8988T (cell line): ENCODE measurements around the gene PDAP1.
"Not testable (repeated sequence)": the region's sequence is repeated elsewhere in the genome, so short reads cannot be mapped to it uniquely, and the experiment has no call there.

Experiments used
- DNase-seq: peaks from one replicate; pipeline ENCODE4 v3.0.0; 2011

PDAP1 gene, protein sequence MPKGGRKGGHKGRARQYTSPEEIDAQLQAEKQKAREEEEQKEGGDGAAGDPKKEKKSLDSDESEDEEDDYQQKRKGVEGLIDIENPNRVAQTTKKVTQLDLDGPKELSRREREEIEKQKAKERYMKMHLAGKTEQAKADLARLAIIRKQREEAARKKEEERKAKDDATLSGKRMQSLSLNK

DNA sequence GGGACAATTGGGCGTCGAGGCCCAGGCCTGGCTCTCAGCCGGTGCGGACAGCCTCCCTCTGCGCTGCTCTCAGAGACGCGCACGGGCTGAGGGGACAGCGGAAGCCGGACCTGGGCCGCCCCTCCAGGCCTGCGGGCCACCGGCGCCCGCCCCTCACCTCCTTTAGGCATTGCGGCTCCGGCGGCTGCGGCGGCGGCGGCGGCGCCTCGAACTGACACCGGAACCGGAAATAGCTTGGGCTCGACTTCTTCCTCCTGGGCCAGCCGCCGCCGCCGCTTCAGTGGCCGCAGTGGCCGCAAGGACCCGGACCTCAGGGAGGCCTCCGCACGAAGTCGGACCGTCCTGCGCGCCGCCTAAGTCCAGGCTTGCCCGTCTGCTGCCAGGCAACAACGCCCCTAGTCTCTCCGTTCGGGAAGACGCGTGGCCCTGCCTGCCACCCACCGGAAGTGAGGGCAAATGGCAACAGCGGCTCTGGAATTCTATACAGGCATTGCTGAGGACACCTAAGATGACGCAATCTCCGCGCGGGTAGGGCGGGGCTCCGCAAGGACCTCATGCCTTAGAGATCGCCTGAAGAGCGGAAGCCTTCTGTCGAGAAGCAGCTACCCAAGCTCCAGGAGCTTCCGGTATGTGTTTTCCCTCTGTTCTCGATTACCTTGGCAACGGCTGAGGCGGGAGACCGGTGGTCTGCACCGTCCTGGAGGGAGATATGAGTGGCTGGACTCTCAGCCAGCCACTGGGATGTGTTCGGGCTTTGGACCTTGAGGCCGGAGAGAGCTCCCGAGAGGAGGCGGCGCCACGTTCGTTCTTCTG lies at the start of gene PDAP1, which contains the start of gene BUD31:
Gene PDAP1, minus strand, starts transcription at position 219 of the 813 bp plus-strand sequence. Its CDS starts 49 bp downstream, at position 170.
Gene BUD31, plus strand, starts transcription at position 591 of the 813 bp plus-strand sequence. CDS start 2,124 bp downstream, outside the sequence.
- peak; percentile 76 for DNase-seq

DNA sequence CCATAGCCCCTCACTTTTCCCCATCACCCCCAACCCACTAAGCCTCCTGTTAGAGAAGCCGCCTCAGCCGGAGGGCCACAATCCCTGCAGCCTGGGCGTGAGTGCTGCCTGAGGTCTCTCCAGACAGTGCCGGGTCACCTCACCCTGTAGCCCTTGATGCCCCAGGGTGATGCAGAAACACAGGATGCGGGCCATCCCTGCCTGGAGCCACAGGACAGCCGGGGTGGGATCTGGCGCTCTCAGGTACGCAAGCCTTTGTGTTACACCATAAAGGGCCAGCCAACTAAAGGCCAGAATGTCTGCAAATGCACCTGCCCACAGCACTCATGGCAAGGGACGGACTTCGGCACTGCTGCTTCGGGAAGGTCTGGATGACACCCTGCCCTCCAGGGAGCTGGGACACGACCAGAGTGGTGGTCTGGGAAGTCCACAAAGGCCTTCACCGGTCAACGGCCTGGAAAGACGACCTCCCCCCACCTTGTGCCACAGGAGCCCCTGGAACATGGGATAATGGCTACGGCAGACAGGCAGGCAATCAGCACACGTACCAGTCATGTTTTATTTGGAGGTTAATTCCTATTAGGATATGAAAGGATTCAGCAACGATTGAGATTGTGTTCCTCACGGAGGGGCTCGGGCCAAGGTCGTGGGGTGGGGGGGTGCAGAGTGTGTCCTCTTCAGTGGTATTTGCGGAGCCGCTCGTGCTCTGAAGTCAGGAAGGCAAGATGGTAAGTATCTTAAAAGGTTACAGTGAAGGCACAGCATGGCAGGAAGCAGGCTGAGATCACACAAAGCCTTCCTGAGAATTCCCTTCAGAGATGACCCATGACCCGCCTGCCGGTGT lies 49.5 kb upstream of the PDAP1 start:
- DNase-seq = no peak

DNA sequence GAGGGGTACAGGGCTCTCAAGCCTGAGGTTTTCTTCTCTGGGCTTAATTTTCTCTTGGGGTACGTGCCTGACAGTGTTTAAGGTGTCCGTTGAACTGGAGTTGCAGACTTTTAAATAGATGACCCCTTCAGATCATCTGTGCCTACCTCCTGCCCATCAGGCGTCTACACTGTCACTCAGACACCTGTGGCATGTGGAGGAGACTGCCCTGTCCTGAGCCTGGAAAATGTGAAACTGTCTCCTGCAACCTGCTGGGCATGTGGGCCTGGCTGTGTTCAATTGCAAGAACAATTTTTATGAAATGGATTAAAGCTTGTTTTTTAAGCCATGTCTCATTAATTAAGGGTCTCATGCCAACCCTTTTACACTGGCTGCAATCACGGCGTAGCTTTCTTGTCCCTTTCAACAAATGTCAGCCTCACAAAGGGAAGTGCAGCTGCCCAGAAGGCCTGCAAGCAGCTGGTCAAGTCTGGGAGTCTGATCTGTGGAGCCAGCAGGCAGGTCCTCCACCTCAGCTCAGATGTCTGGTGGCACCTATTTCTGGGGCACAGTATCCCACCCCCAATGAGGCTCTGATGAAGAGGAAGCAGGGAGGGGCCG lies 48.8 kb upstream of the PDAP1 start:
- DNase-seq = no peak

DNA sequence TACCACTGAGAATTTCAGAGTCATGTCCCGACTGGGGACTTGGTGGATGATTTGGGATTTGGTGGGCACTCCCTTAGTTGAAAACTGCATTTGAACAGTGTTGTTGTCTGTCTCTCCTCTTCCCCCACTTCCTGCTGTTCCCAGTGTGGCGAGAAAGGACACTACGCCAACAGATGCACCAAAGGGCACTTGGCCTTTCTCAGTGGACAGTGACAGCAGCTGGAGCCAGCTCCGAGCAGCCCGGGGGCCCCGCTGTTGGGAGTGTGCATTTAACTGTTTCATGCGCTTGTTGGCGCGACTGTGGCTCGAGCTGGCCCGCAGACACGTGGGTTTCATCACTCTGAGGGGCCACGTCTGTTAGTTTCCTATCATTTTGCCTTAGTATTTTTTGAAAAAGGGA lies 47.9 kb upstream of the PDAP1 start:
- DNase-seq = no peak

DNA sequence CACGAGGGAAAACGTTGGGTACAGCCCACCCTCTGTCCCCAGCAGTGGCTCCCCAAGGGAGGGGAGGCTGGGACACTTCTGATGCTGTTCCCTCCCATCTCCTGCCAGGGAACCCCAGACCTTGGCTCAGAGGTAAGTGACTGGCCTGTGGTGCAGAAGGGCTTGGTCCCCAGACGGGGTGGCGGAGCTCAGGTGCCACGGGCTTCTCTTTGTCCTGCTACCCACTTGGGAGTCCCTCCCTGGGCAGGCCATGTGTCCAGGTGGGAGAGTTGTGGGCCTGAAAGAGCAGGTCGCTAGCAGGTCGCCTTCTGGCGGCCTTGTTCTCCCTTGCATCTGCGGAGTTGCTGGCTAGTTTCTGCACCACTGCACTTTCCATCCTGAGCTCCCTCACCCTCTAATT lies 47.5 kb upstream of the PDAP1 start:
- DNase-seq = no peak

DNA sequence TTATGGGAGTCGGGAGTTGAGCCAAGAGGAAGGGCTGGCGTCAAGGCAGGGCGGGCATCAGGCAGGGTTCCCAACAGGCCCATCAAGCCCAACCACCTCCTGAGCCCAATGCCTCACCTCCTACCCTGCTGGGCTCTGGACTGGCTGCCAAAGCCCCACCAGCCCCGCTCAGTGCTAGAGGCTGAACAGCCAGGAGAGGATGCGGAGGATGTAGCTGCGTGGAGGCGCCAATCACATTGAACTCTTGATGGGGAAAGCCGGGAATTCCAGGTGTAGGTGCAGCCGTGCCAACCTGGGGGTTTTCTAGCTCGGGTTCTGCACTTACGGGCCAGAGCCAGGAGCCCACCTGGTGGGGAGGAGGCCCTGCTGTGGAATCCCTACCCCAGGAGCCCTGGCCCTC lies 44.7 kb upstream of the PDAP1 start:
- no peak for DNase-seq

DNA sequence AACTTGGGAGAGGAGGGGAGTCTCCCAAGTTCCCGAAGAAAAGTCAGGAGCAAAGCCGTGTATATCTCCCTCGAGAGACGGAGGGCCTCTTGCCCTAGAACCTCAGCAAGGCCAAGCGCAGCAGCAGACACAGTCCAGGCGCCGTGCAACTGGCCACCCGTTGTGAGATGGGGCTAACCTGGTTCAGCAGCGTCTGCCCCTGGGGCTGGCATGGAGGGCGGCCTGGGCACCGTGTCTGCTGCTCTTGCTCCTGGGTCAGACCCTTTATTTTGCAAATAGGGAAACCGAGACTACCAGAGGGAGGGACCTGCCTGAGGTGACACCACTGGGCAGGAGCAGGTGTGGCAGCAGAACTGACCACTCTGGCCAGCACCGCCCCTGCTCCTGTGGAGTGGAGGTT lies 44.1 kb upstream of the PDAP1 start:
- no peak for DNase-seq

DNA sequence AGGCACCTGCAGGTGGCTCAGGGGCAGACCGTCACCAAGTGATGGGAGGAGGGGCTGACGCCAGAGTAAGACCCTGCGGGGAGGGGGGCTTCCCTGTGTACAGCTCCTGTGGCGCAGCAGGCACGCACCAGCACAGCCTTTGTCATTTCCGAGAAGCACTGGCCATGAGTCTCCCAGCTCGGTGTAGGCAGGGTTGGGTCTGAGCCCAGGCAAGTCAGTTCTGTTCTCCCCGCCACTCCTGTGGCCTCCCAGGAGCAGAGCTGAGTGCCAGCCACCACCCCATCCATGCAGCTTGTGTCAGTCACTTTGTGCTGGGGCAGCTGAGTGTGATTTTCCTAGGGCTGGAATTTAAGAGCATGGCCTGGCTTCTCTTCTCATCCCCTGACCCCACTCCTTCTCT lies 43.5 kb upstream of the PDAP1 start:
- no peak for DNase-seq

DNA sequence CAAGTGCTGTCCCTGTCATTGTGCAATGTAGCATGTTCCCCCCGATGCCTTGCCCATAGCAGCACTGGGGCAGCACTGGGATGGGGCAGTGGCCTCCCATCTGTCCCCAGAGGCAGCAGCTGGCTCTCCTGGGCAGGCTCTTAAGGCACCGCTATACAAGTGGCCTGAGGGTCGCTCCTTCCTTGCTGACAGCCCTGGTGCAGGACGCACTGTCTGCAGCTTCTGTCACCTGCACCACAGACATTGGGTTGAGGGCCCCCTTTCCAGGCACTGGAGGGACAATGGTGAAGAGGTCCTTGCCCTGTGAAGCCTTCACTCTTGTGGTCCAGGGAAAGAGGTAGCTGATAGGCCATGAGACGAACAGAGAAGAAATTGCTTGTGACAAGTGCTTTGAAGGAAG lies 40.9 kb upstream of the PDAP1 start:
- no peak for DNase-seq

DNA sequence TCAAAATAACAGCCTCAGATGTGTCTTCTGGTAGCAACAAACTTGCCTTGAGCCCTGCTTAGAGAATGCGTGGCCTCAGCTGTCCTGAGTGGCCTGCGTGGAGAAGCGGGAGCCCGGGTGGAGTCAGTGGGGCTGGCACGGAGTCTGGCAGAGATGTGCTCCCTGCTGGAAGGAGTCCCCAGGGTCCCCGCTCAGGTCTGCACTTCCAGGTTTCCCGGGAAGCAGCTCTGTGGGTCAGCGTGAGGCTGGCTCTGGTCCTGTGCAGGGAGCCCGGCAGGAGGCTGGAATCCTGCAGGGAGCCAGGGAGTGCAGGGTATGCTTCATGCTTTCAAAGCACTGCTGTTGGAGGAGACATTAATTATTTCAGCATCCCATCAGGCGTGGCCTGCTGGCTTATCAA lies 40.5 kb upstream of the PDAP1 start:
- DNase-seq = no peak

DNA sequence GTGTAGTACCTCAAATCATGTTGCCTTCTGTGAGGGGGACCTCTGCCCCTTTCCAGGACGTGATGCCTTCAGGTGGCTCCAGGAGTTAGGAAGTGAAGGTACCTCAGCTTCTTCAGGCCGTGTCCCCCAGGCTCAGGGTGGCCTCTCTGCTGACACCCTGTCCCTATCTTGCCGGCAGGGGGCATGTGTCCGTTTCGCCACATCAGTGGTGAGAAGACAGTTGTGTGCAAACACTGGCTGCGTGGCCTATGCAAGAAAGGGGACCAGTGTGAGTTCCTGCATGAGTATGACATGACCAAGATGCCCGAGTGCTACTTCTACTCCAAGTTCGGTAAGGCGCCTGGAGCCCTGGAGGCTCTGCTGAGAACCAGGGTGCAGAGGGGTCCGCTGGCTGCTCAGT lies 39.5 kb upstream of the PDAP1 start:
- peak; percentile 61 for DNase-seq

DNA sequence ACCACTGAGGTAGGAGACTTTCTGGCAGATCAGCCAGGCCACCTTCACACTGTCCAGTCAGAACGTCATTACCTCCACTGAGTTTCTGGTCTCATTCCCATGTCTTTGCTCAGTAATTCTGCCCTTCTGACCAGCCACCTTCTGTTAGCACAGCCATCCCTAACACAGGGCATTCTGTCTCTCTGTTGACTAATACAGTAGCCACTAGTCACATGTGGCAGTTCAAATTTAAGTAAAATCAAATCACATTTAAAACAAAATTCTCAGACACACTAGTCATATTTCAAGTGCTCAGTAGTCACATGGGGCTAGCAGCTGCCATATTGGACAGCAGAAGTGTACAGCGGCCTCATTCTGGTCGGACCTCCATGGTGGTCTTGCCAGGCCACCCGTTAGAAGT lies 37.7 kb upstream of the PDAP1 start:
- DNase-seq = no peak

DNA sequence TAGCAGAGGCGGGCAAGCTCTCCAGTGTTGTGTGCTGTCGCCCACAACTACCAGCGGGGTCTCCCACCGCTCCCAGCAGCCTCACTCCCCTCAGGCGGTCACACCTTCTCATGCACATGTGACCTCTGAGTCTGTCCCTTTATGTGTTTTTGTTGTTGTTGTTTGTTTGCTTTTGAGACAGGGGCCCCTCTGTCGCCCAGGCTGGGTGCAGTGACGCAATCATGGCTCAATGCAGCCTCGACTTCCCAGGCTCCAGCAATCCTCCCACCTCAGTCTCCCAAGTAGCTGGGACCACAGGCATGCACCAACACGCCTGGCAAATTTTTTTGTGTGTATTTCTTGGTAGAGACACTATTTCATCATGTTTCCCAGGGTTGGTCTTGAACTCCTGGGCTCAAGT lies 31.8 kb upstream of the PDAP1 start:
- no peak for DNase-seq

DNA sequence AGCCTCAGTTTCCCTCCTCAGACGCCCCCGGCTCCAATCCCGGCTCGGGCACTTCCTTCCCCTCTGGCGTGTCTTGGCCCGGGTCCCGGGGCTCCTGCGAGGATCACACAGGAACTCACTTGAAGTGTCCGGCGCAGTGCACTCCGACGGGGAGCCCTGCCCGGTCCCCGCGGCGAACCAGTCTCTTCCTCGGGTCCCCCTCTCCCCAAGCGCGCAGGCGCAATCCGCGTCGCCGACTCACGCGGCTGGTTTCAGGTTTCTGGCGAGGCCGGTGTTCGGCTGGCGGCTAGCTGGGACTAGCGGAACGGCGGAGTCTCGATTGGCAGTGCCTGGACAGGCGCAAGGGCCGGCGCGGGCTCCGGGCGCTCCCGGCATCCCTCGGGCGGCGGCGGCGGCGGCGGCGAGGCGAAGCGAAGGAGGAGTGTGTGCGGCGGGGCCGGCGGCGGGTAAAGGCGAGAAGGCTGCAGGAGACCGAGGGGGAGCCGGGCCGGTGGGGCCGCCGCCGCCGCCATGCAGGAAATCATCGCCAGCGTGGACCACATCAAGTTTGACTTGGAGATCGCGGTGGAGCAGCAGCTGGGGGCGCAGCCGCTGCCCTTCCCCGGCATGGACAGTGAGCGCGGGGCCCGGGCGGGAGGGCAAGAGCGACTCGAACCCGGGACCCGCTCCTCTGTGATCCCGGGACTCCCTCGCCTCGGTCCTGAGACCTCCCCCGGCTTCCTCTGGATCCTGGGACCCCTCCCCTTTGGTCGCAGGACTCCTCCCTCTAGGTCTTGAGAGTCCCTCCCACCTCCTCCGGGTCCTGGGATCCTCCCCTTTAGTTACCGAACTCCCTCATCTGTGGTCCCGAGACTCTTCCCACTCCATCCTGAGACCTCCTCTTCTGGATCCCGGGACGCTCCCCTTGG lies 30.4 kb upstream of the PDAP1 start, which contains the start of the genes CPSF4 and PTCD1:
Gene CPSF4, plus strand, starts transcription at position 371 of the 908 bp plus-strand sequence. Its CDS starts 140 bp downstream, at position 511.
Gene PTCD1, minus strand, starts transcription at position 226 of the 908 bp plus-strand sequence. CDS start 3,556 bp downstream, outside the sequence.
- DNase-seq = peak; percentile 94

DNA sequence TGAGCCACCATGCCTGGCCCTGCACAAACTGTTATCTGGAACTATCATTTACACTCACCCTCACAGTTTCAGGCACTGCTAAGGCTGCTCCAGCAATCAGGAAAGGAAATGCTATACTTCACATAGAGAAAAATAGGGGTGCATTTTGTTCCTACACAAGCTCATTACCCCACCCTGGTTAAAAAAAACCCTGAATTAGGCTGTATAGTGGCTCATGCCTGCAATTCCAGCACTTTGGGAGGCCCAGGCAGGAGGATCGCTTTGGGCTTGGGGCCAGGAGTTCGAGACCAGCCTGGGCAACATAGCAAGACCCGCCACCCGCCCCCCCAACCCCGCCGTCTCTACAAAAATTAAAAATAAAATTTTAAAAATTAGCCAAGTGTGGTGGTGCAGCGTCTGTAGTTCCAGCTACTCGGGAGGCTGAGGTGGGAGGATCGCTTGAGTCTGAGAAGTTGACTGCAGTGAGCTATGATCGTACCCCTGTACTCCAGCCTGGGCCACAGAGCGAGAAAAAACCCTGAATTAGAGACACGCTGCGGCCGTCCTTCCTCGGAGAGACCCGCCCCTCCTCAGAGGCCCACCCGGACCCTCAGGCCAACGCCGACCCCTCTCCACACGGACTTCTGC lies 29.7 kb upstream of the PDAP1 start:
- DNase-seq = no peak

DNA sequence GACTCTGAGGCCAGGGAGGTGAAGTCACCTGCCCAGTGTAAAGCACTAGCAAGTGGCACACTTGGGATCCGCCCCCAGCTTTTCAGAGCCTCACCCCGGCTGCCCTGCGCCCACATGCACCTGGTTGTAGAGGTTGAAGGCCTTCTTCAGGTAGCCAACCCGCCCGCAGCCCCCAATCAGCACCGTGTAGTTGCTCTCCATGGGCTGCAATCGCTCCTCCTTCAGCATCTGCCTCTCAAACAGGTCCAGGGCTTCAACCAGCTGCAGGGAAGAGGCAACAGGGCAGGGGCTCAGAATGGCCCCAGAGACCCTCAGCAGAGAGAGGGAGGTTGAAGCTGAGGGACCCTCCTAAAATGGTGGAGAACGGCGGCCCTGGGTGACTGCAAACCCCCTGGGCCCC lies 24.8 kb upstream of the PDAP1 start:
- no peak for DNase-seq

DNA sequence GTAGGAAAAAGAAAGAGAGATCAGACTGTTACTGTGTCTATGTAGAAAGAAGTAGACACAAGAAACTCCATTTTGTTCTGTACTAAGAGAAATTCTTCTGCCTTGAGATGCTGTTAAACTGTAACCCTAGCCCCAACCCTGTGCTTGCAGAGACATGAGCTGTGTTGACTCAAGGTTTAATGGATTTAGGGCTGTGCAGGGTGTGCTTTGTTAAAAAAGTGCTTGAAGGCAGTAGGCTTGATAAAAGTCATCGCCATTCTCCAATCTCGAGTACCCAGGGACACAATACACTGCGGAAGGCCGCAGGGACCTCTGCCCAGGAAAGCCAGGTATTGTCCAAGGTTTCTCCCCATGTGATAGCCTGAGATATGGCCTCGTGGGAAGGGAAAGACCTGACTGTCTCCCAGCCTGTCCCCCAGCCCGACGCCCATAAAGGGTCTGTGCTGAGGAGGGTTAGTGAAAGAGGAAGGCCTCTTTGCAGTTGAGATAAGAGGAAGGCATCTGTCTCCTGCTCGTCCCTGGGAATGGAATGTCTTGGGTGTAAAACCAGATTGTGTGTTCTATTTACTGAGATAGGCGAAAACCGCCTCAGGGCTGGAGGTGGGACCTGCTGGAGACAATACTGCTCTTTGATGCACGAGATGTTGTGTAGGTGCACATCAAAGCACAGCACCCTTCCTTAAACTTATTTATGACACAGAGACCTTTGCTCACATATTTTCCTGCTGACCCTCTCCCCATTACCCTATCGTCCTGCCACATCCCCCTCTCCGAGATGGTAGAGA lies 23.6 kb upstream of the PDAP1 start:
- DNase-seq = not testable (repeated sequence)

DNA sequence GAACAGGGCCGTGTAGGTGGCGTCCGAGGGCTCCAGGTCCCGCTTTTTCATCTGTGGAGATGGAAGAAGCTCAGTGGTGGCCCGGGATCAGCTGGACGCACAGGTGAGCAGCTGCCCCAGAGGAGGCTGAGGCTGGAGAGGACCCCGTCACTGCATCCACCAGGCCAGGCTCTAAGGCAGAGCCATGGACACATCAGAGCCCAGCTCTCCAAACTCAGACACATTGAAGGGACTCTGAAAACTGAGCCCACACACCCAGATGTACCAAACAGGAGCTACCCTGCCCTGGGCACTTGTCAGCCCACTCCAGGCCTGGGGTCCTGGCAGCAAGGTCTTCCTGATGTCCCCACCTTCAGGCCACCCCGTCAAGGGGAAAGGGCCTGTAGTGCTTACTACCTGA lies 21.4 kb upstream of the PDAP1 start:
- no peak for DNase-seq

DNA sequence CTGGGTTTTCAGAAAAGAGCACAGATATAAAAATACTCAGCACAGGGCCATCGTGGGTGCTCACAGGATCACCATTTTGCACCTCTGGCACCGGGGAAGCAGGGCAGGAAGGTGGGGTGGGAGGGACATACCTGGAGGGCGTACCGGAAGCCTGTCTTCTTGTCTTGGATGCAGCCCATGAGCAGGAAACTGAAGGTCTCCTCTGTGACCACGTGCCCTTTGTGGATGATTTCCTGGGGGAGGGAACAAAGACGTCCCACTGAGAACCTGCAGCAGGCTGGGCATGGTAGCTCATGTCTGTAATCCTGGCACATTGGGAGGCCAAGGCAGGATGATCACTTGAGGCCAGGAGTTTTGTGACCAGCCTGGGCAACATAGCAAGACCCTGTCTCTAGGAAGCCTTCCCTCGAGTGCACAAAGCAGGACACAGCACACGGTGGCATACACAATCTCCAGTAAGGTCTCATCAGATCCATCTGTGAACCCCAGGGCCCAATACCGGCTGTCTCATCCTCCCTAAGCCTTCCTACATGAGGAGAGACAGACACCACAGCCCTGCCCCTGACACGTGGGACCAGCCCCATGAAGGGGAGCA lies 20.7 kb upstream of the PDAP1 start:
- no peak for DNase-seq
